HCT116 (cell line): ENCODE data around the gene SESN3. TPM values are rescaled to one million over a fixed set of nuclear protein-coding genes. Genes with fewer than 3 reads are reported as not detected.

ENCODE experiments used
- ATAC-seq: fragments of 200-7000 bp; cut with Tn5 transposase; 2 replicates; pipeline ENCODE4 v1.9.1; 2020; ENCODE audit warnings: mild to moderate bottlenecking, moderate library complexity
- BruUV-seq: library from RNA; stranded (reverse); fragments of 400-500 nt; replicated peaks from 2 replicates; lab custom pipeline; 2021; lab: Mats Ljungman, UMichigan
- CTCF ChIA-PET: fragments of 300-600 bp; sonication (Branson Sonifier 250); formaldehyde crosslinking; loops from one replicate; lab custom pipeline; 2021; ENCODE audit warnings: antibody characterized with exemption; lab: Charles Lee
- POLR2A ChIA-PET: fragments of 300-600, 350-600 bp; sonication (Branson Sonifier 250); formaldehyde crosslinking; loops from one replicate; lab custom pipeline; 2021; ENCODE audit warnings: antibody characterized with exemption; lab: Charles Lee
- RAD21 ChIA-PET, 2 experiments: fragments of 300-600 bp; sonication (Branson Sonifier 250); formaldehyde crosslinking; loops; one replicate each; lab custom pipeline; 2023; ENCODE audit warnings: low total read pairs in 2 of 2; ENCODE audit not compliant: uncharacterized antibody in 2 of 2, unreplicated experiment in 2 of 2, low non-redundant PET in 1 of 2; lab: Charles Lee
- DNase-seq: peaks from one replicate; pipeline ENCODE4 v3.0.0-alpha.2; 2010; ENCODE audit warnings: low read depth, low spot score
- H2AFZ ChIP-seq: fragments of 200-600 bp; shearing (Covaris generic), sonication (generic); 2 replicates; pipeline ENCODE4 v1.6.1; 2017; ENCODE audit warnings: low read depth, mixed run types, mixed read lengths, antibody characterized with exemption, low read length; ENCODE audit not compliant: poor library complexity, severe bottlenecking
- H3K27ac ChIP-seq: 2 replicates; pipeline ENCODE4 v1.5.1; 2012; ENCODE audit warnings: low read depth, low read length
- H3K27me3 ChIP-seq: fragments of 200-600 bp; sonication (generic); 2 replicates; pipeline ENCODE4 v1.6.1; 2016; ENCODE audit warnings: mixed run types, low read length, mixed read lengths; ENCODE audit not compliant: insufficient read depth
- H3K36me3 ChIP-seq, 2 experiments: fragments of 200-500 bp in 1 of 2; fragments of 200-600 bp in 1 of 2; sonication (Bioruptor generic) in 1 of 2; sonication (generic) in 1 of 2; 2 replicates each; pipeline versions ENCODE4 v1.5.1 to v1.6.1; 2014 to 2016; ENCODE audit warnings: low read length in 2 of 2, inconsistent platforms in 1 of 2, mixed read lengths in 1 of 2, mixed run types in 1 of 2; ENCODE audit not compliant: insufficient read depth in 2 of 2, control insufficient read depth in 1 of 2
- H3K4me1 ChIP-seq, 2 experiments: fragments of 200-600 bp in 1 of 2; sonication (generic) in 1 of 2; 2 replicates each; pipeline versions ENCODE4 v1.5.1 to v1.6.1; 2012 to 2017; ENCODE audit warnings: low read length in 2 of 2, inconsistent platforms in 1 of 2, mild to moderate bottlenecking in 1 of 2, mixed read lengths in 1 of 2, mixed run types in 1 of 2, moderate library complexity in 1 of 2; ENCODE audit not compliant: insufficient read depth in 2 of 2, control insufficient read depth in 1 of 2
- H3K4me2 ChIP-seq: fragments of 200-600 bp; sonication (generic); 2 replicates; pipeline ENCODE4 v1.6.1; 2017; ENCODE audit warnings: mixed run types, low read length, mixed read lengths
- H3K4me3 ChIP-seq, 2 experiments: fragments of 200-600 bp in 1 of 2; sonication (generic) in 1 of 2; replicated peaks in 1 of 2; 2 replicates each; pipeline ENCODE4 v1.5.1; 2011 to 2016; ENCODE audit warnings: low read length in 2 of 2, control low read depth in 1 of 2, low read depth in 1 of 2, mild to moderate bottlenecking in 1 of 2, mixed read lengths in 1 of 2, mixed run types in 1 of 2
- H3K79me2 ChIP-seq: fragments of 200-600 bp; sonication (generic); 2 replicates; pipeline ENCODE4 v1.6.1; 2017; ENCODE audit warnings: mild to moderate bottlenecking, mixed run types, low read length, moderate library complexity, mixed read lengths; ENCODE audit not compliant: insufficient read depth
- H3K9ac ChIP-seq: fragments of 200-600 bp; sonication (generic); 2 replicates; pipeline ENCODE4 v1.6.1; 2016; ENCODE audit warnings: low read length, mixed read lengths
- H3K9me2 ChIP-seq: fragments of 200-600 bp; sonication (generic), shearing (Covaris generic); 2 replicates; pipeline ENCODE4 v1.6.1; 2017; ENCODE audit warnings: mixed run types, mild to moderate bottlenecking, moderate library complexity; ENCODE audit not compliant: insufficient read depth
- H3K9me3 ChIP-seq, 2 experiments: fragments of 200-500 bp in 1 of 2; fragments of 200-600 bp in 1 of 2; sonication (Bioruptor generic) in 1 of 2; sonication (generic) in 1 of 2; 2 replicates each; pipeline ENCODE4 v1.6.1; 2014 to 2017; ENCODE audit warnings: low read length in 2 of 2, mixed read lengths in 2 of 2, inconsistent platforms in 1 of 2, low read depth in 1 of 2, mild to moderate bottlenecking in 1 of 2, mixed run types in 1 of 2, moderate library complexity in 1 of 2; ENCODE audit not compliant: control insufficient read depth in 1 of 2, insufficient read depth in 1 of 2
- H4K20me1 ChIP-seq: fragments of 200-600 bp; sonication (generic), shearing (Covaris generic); 2 replicates; pipeline ENCODE4 v1.6.1; 2017; ENCODE audit warnings: mixed run types, mild to moderate bottlenecking, moderate library complexity; ENCODE audit not compliant: insufficient read depth
- ATF3 ChIP-seq: IDR thresholded peaks from 2 replicates; pipeline ENCODE4 v1.6.1; 2012
- CBX3 ChIP-seq: IDR thresholded peaks from 2 replicates; pipeline ENCODE4 v1.6.1; 2012; ENCODE audit warnings: low read depth
- CEBPB ChIP-seq: IDR thresholded peaks from 2 replicates; pipeline ENCODE4 v1.6.1; 2012; ENCODE audit warnings: low read depth
- CTCF ChIP-seq, 3 experiments: fragments of 200-600 bp in 1 of 3; sonication (generic) in 1 of 3; IDR thresholded peaks in 2 of 3; conservative IDR thresholded peaks in 1 of 3; 2 replicates each; pipeline ENCODE4 v1.5.1; 2012 to 2017; ENCODE audit warnings: low read depth in 2 of 3, low read length in 2 of 3, antibody characterized with exemption in 1 of 3, borderline replicate concordance in 1 of 3, control low read depth in 1 of 3, mild to moderate bottlenecking in 1 of 3, mixed read lengths in 1 of 3, mixed run types in 1 of 3, moderate library complexity in 1 of 3; ENCODE audit not compliant: insufficient read depth in 1 of 3
- ELF1 ChIP-seq: IDR thresholded peaks from 2 replicates; pipeline ENCODE4 v1.6.1; 2012; ENCODE audit warnings: low read depth, borderline replicate concordance
- EZH2 ChIP-seq: fragments of 200-600 bp; sonication (generic); IDR thresholded peaks from 2 replicates; pipeline ENCODE4 v1.6.1; 2017; ENCODE audit warnings: antibody characterized with exemption, mixed run types
- EZH2phosphoT487 ChIP-seq: fragments of 200-600 bp; IDR thresholded peaks from 2 replicates; pipeline ENCODE4 v1.6.1; 2018; ENCODE audit warnings: antibody characterized with exemption, borderline replicate concordance
- FOSL1 ChIP-seq: IDR thresholded peaks from 2 replicates; pipeline ENCODE4 v1.6.1; 2012; ENCODE audit warnings: low read depth
- JUND ChIP-seq: IDR thresholded peaks from 2 replicates; pipeline ENCODE4 v1.6.1; 2012
- MAX ChIP-seq: IDR thresholded peaks from 2 replicates; pipeline ENCODE4 v1.6.1; 2012
- POLR2A ChIP-seq: IDR thresholded peaks from 2 replicates; pipeline ENCODE4 v1.7.0; 2011; ENCODE audit warnings: borderline replicate concordance; ENCODE audit not compliant: insufficient read depth, insufficient read length; ENCODE audit errors: extremely low read depth
- POLR2AphosphoS5 ChIP-seq: IDR thresholded peaks from 2 replicates; pipeline ENCODE4 v1.6.1; 2011; ENCODE audit warnings: mild to moderate bottlenecking, low read depth, low read length, moderate library complexity
- RAD21 ChIP-seq: IDR thresholded peaks from 2 replicates; pipeline ENCODE4 v1.6.1; 2012; ENCODE audit warnings: low read depth, mild to moderate bottlenecking
- SIN3A ChIP-seq: IDR thresholded peaks from 2 replicates; pipeline ENCODE4 v1.6.1; 2012; ENCODE audit warnings: low read depth
- SP1 ChIP-seq: IDR thresholded peaks from 2 replicates; pipeline ENCODE4 v1.6.1; 2012; ENCODE audit warnings: low read depth
- TCF7L2 ChIP-seq: IDR thresholded peaks from 2 replicates; pipeline ENCODE4 v1.7.0; 2011; ENCODE audit warnings: borderline replicate concordance, inconsistent platforms; ENCODE audit not compliant: insufficient read depth, insufficient read length; ENCODE audit errors: extremely low read depth
- YY1 ChIP-seq: IDR thresholded peaks from 2 replicates; pipeline ENCODE4 v1.6.1; 2011; ENCODE audit warnings: low read length, low read depth, moderate library complexity, mild to moderate bottlenecking; ENCODE audit not compliant: insufficient replicate concordance; ENCODE audit errors: extremely low read depth
- ZBTB33 ChIP-seq: IDR thresholded peaks from 2 replicates; pipeline ENCODE4 v1.6.1; 2011; ENCODE audit warnings: mild to moderate bottlenecking, low read length, moderate library complexity; ENCODE audit not compliant: insufficient replicate concordance; ENCODE audit errors: extremely low read depth
- ZNF274 ChIP-seq: fragments of 200-500 bp; sonication (Bioruptor generic); IDR thresholded peaks from 2 replicates; pipeline ENCODE4 v1.6.1; 2014; ENCODE audit warnings: mild to moderate bottlenecking, low read depth, low read length, inconsistent platforms
- intact Hi-C: fragments of 100-400 bp; cut with micrococcal nuclease; formaldehyde crosslinking; loops from 2 replicates; pipeline ENCODE4 v1.10.0; 2022
- total RNA-seq: library from RNA; stranded (reverse); gene quantifications from one replicate; pipeline ENCODE4 v1.2.1, GENCODE V29; 2021; ENCODE audit not compliant: unreplicated experiment

Gene SESN3
- total RNA-seq, 1 experiment from 2014 or later = 4.2 TPM

GRCh38 chr11:95147364-95147905, 83.6 kb downstream of the SESN3 start:
- Histone ChIP-seq H2AFZ (peak overlapping the region; percentile 55), H3K79me2 (no peaks in the 10 kb centered on the region), H3K4me1 (peaks cover 32 to 55% of the 10 kb centered on the region in 2 experiments), H3K27me3 (no peaks in the 10 kb centered on the region), H3K36me3 (no peaks in the 10 kb centered on the region), H3K9ac (no peak overlapping the region), H3K4me3 (peak overlapping the region in 1 of 2 experiments; percentile 5; a peak in 2 of 4 replicates), H3K9me2 (no peaks in the 10 kb centered on the region), H3K27ac (no peak overlapping the region), H4K20me1 (no peaks in the 10 kb centered on the region), H3K9me3 (no peaks in the 10 kb centered on the region), H3K4me2 (peak overlapping the region; percentile 57)
- ATAC-seq (no peak), DNase-seq (peak; percentile 34)
- intact Hi-C loops = no loop called here
- CTCF ChIA-PET = interaction anchor here (1.4 to 2.1 kb wide), 4 partner anchors 79 to 558 kb away, joined by 4 to 6 read pairs (median 6); partner anchors contain the start of gene SRSF8
- RAD21 ChIA-PET = interaction anchor here in 1 of 2 experiments (0.5 to 0.9 kb wide), 2 partner anchors 39 to 55 kb away, joined by 3 read pairs; no protein-coding TSS in a partner anchor
- POLR2A ChIA-PET = interaction anchor here (0.6 to 1.8 kb wide), 3 partner anchors 52 to 80 kb away, joined by 3 to 16 read pairs (median 4); partner anchors contain the start of gene SRSF8
- no TSS peak for BruUV-seq
- TF ChIP-seq POLR2AphosphoS5 = peak; percentile 27; the same call in 1 of the 2 replicates
- no peak for TF ChIP-seq TCF7L2
- peak; percentile 86 for TF ChIP-seq JUND
- TF ChIP-seq CBX3 = peak; percentile 77
- no peak for TF ChIP-seq ZBTB33
- no peak for TF ChIP-seq ELF1
- TF ChIP-seq CTCF (IDR thresholded peaks at IDR 0.05 in 2 of 3, conservative IDR thresholded peaks at IDR 0.05 in 1 of 3; ENCODE audit: borderline replicate concordance in 1 of 3, insufficient read depth in 1 of 3, low read depth in 2 of 3, low read length in 2 of 3) = no peak
- peak; percentile 47; the same call in 1 of the 2 replicates for TF ChIP-seq SP1
- no peak for TF ChIP-seq CEBPB
- no peak for TF ChIP-seq POLR2A
- TF ChIP-seq EZH2 = no peak
- 0 out of 2 replicates have a peak, but pooled peaks have one; percentile 33 for TF ChIP-seq SIN3A
- no peak for TF ChIP-seq YY1
- TF ChIP-seq FOSL1 = peak; percentile 77
- no peak for TF ChIP-seq EZH2phosphoT487
- no peak for TF ChIP-seq ZNF274
- TF ChIP-seq RAD21 = no peak
- no peak for TF ChIP-seq ATF3
- no peak for TF ChIP-seq MAX
